Breast epithelium (tissue), 3 donors: Measurements from ENCODE around the gene APOM.

ENCODE experiments used
- CTCF ChIP-seq, 3 donors: fragments of 450-650 bp; IDR thresholded peaks; one replicate each; pipeline ENCODE4 v1.5.1; 2016 to 2017; ENCODE audit warnings: antibody characterized with exemption in 3 of 3, mild to moderate bottlenecking in 3 of 3, moderate library complexity in 3 of 3
- POLR2AphosphoS5 ChIP-seq, 3 donors: sonication (generic); formaldehyde crosslinking; IDR thresholded peaks; one replicate each; pipeline ENCODE4 v1.6.1; 2017; ENCODE audit warnings: antibody characterized with exemption in 3 of 3

- TF ChIP-seq CTCF (IDR thresholded peaks at IDR 0.05): no peak
- TF ChIP-seq POLR2AphosphoS5 (IDR thresholded peaks at IDR 0.05): no peak
These were observed 22.2 kb upstream of the APOM start for GRCh38 chr6:31633447-31633846.
